HUES6 (cell line): ENCODE results near the gene TMEM242.

ENCODE experiments used
- H3K27ac ChIP-seq: 2 replicates; pipeline ENCODE4 v1.7.0; 2013; ENCODE audit warnings: low read depth, mild to moderate bottlenecking, low read length, inconsistent platforms
- H3K27me3 ChIP-seq: 2 replicates; pipeline ENCODE4 v1.6.1; 2013; ENCODE audit warnings: low read length; ENCODE audit not compliant: control insufficient read depth, insufficient read depth
- H3K36me3 ChIP-seq: 2 replicates; pipeline ENCODE4 v1.6.1; 2013; ENCODE audit warnings: low read length; ENCODE audit not compliant: control insufficient read depth, insufficient read depth
- H3K4me1 ChIP-seq: 2 replicates; pipeline ENCODE4 v1.6.1; 2013; ENCODE audit warnings: low read length; ENCODE audit not compliant: control insufficient read depth, insufficient read depth
- H3K4me3 ChIP-seq: 2 replicates; pipeline ENCODE4 v1.5.1; 2013; ENCODE audit warnings: low read depth, low read length
- H3K9ac ChIP-seq: one replicate; pipeline ENCODE4 v1.6.1; 2013; ENCODE audit warnings: mild to moderate bottlenecking, low read length
- H3K9me3 ChIP-seq: 2 replicates; pipeline ENCODE4 v1.6.1; 2013; ENCODE audit warnings: low read depth, low read length; ENCODE audit not compliant: control insufficient read depth, insufficient read depth

TMEM242 gene

GRCh38 chr6:157305670-157306653, 17.4 kb downstream of the TMEM242 start:
- H3K4me1 ChIP-seq, result peaks cover 22% of the 10 kb centered on the region
- no peaks in the 10 kb centered on the region for H3K27me3 ChIP-seq
- H3K9me3 ChIP-seq, result no peaks in the 10 kb centered on the region
- no peak overlapping the region for H3K4me3 ChIP-seq
- no peak overlapping the region for H3K9ac ChIP-seq
- H3K27ac ChIP-seq, result no peak overlapping the region
- peaks cover 5% of the 10 kb centered on the region for H3K36me3 ChIP-seq

- no peaks in the 10 kb centered on the region for H3K36me3 ChIP-seq
- no peaks in the 10 kb centered on the region for H3K27me3 ChIP-seq
- H3K4me3 ChIP-seq, result no peak overlapping the region
- H3K4me1 ChIP-seq, result peaks cover 22% of the 10 kb centered on the region
- H3K9me3 ChIP-seq, result no peaks in the 10 kb centered on the region
- H3K9ac ChIP-seq, result no peak overlapping the region
- H3K27ac ChIP-seq, result no peak overlapping the region
These were observed 18.2 kb downstream of the TMEM242 start for GRCh38 chr6:157304899-157305663.

- Histone ChIP-seq H3K36me3 (0 out of 2 replicates have a peak, but pooled peaks cover 2% of the 10 kb centered on the region), H3K4me1 (peaks cover 22% of the 10 kb centered on the region), H3K4me3 (no peak overlapping the region), H3K9me3 (no peaks in the 10 kb centered on the region), H3K9ac (no peak overlapping the region), H3K27ac (no peak overlapping the region), H3K27me3 (no peaks in the 10 kb centered on the region)
These were observed 20.6 kb downstream of the TMEM242 start for GRCh38 chr6:157302736-157303135.

GRCh38 chr6:157300436-157300835, 22.9 kb downstream of the TMEM242 start:
- Histone ChIP-seq H3K9ac (no peak overlapping the region), H3K4me3 (no peak overlapping the region), H3K27ac (no peak overlapping the region), H3K4me1 (peaks cover 22% of the 10 kb centered on the region), H3K9me3 (no peaks in the 10 kb centered on the region), H3K27me3 (no peaks in the 10 kb centered on the region), H3K36me3 (0 out of 2 replicates have a peak, but pooled peaks cover 2% of the 10 kb centered on the region)

GRCh38 chr6:157300006-157300405, 23.3 kb downstream of the TMEM242 start:
- no peak overlapping the region for H3K9ac ChIP-seq
- 0 out of 2 replicates have a peak, but pooled peaks cover 2% of the 10 kb centered on the region for H3K36me3 ChIP-seq
- H3K4me3 ChIP-seq, result no peak overlapping the region
- no peak overlapping the region for H3K27ac ChIP-seq
- H3K9me3 ChIP-seq, result no peaks in the 10 kb centered on the region
- H3K27me3 ChIP-seq, result no peaks in the 10 kb centered on the region
- H3K4me1 ChIP-seq, result peaks cover 20% of the 10 kb centered on the region

GRCh38 chr6:157298216-157298724, 25.0 kb downstream of the TMEM242 start:
- peaks cover 5% of the 10 kb centered on the region; the same call in 1 of the 2 replicates for H3K4me1 ChIP-seq
- H3K9ac ChIP-seq, result no peak overlapping the region
- no peak overlapping the region for H3K27ac ChIP-seq
- no peaks in the 10 kb centered on the region for H3K27me3 ChIP-seq
- H3K4me3 ChIP-seq, result no peak overlapping the region
- 0 out of 2 replicates have a peak, but pooled peaks cover 2% of the 10 kb centered on the region for H3K36me3 ChIP-seq
- no peaks in the 10 kb centered on the region for H3K9me3 ChIP-seq

- Histone ChIP-seq H3K36me3 (peaks cover 8% of the 10 kb centered on the region; the same call in 1 of the 2 replicates), H3K9me3 (no peaks in the 10 kb centered on the region), H3K27me3 (no peaks in the 10 kb centered on the region), H3K4me1 (no peaks in the 10 kb centered on the region; the same call in 1 of the 2 replicates), H3K27ac (no peak overlapping the region), H3K4me3 (no peak overlapping the region), H3K9ac (no peak overlapping the region)
These were observed 28.7 kb downstream of the TMEM242 start for GRCh38 chr6:157294654-157295053.

GRCh38 chr6:157293780-157294179, 29.5 kb downstream of the TMEM242 start:
- no peak overlapping the region for H3K27ac ChIP-seq
- no peaks in the 10 kb centered on the region; the same call in 1 of the 2 replicates for H3K4me1 ChIP-seq
- H3K36me3 ChIP-seq, result peaks cover 6% of the 10 kb centered on the region; the same call in 1 of the 2 replicates
- no peaks in the 10 kb centered on the region for H3K27me3 ChIP-seq
- no peak overlapping the region for H3K4me3 ChIP-seq
- H3K9ac ChIP-seq, result no peak overlapping the region
- H3K9me3 ChIP-seq, result no peaks in the 10 kb centered on the region

- Histone ChIP-seq H3K4me1 (no peaks in the 10 kb centered on the region; the same call in 1 of the 2 replicates), H3K9ac (no peak overlapping the region), H3K27me3 (no peaks in the 10 kb centered on the region), H3K36me3 (peaks cover 6% of the 10 kb centered on the region; the same call in 1 of the 2 replicates), H3K4me3 (no peak overlapping the region), H3K27ac (no peak overlapping the region), H3K9me3 (no peaks in the 10 kb centered on the region)
These were observed 31.1 kb downstream of the TMEM242 start for GRCh38 chr6:157292202-157292601.

GRCh38 chr6:157291356-157291755, 32.0 kb downstream of the TMEM242 start:
- Histone ChIP-seq H3K9ac (no peak overlapping the region), H3K27ac (no peak overlapping the region), H3K9me3 (no peaks in the 10 kb centered on the region), H3K27me3 (no peaks in the 10 kb centered on the region), H3K4me1 (no peaks in the 10 kb centered on the region; the same call in 1 of the 2 replicates), H3K36me3 (peaks cover 6% of the 10 kb centered on the region; the same call in 1 of the 2 replicates), H3K4me3 (no peak overlapping the region)
